ENCODE data around the gene SND1.

DNA sequence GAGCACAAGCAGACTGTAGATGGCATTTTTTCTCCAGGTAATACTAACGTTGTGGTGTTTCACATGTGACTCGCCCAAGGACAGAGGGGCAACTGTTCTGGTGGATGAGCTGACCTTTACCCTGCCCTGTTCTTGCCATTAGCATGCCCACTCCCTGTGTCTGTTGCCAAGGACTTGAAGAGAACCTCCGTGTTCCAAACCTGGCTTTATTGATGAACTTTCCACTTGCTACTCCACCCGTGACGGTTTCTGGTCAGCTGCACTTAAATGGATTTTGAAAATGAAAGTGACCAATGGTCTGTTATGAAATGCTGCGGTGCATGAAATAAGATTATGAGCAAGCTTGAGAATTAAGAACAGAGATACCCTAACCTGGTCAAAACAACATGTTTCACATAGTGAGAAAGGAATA lies 348.9 kb downstream of the SND1 start:
- no peak for TF ChIP-seq POLR2AphosphoS5 (IDR thresholded peaks at IDR 0.05; ENCODE audit: low read depth, low read length)
- TF ChIP-seq POLR2A (IDR thresholded peaks at IDR 0.05; ENCODE audit: low read depth, low read length), result no peak

All from GM12892 (cell line).